H1 (cell line): ENCODE results near the gene PSMA5. TPM values are rescaled to one million over a fixed set of nuclear protein-coding genes. Genes with fewer than 3 reads are reported as not detected.

Experiments
- CTCF ChIA-PET: fragments of 300-600 bp; sonication (Branson Sonifier 250); formaldehyde crosslinking; loops from one replicate; lab custom pipeline; 2021; ENCODE audit not compliant: partially characterized antibody; lab: Charles Lee
- POLR2A ChIA-PET: fragments of 300-600 bp; sonication (Branson Sonifier 250); formaldehyde crosslinking; loops from one replicate; lab custom pipeline; 2021; ENCODE audit warnings: inconsistent platforms; ENCODE audit not compliant: partially characterized antibody; lab: Charles Lee
- DNase-seq, 2 experiments: peaks; one replicate each; pipeline versions ENCODE4 v3.0.0 to v3.0.0-alpha.2; 2010 to 2022; ENCODE audit warnings: low spot score in 2 of 2, low read depth in 1 of 2, mixed read lengths in 1 of 2
- FAIRE-seq: peaks from 2 replicates; lab custom pipeline; 2011; peaks lifted over from hg19 to GRCh38; lab: Jason Lieb, UNC
- H2AFZ ChIP-seq: 2 replicates; pipeline ENCODE4 v1.8.1; 2012; ENCODE audit warnings: low read length, inconsistent platforms
- H2AK5ac ChIP-seq: 2 replicates; pipeline ENCODE4 v1.6.1; 2013; ENCODE audit warnings: low read depth, low read length
- H2BK120ac ChIP-seq: replicated peaks from 2 replicates; pipeline ENCODE3; 2013; ENCODE audit warnings: low read depth, low read length, inconsistent platforms
- H2BK12ac ChIP-seq: 2 replicates; pipeline ENCODE4 v1.6.1; 2013; ENCODE audit warnings: low read depth, low read length
- H2BK15ac ChIP-seq: 2 replicates; pipeline ENCODE4 v1.6.1; 2013; ENCODE audit warnings: low read length
- H2BK20ac ChIP-seq: 2 replicates; pipeline ENCODE4 v1.6.1; 2013; ENCODE audit warnings: low read length
- H2BK5ac ChIP-seq: 2 replicates; pipeline ENCODE4 v1.6.1; 2013; ENCODE audit warnings: low read depth, low read length
- H3K14ac ChIP-seq: 2 replicates; pipeline ENCODE4 v1.6.1; 2013; ENCODE audit warnings: inconsistent platforms; ENCODE audit not compliant: insufficient read length
- H3K18ac ChIP-seq: 2 replicates; pipeline ENCODE4 v1.6.1; 2013; ENCODE audit warnings: low read length; ENCODE audit errors: extremely low read depth
- H3K23ac ChIP-seq: 2 replicates; pipeline ENCODE4 v1.6.1; 2013; ENCODE audit warnings: inconsistent platforms; ENCODE audit not compliant: insufficient read length
- H3K23me2 ChIP-seq: 2 replicates; pipeline ENCODE4 v1.6.1; 2013; ENCODE audit warnings: low read depth, low read length
- H3K27ac ChIP-seq: 2 replicates; pipeline ENCODE4 v1.6.1; 2011; ENCODE audit warnings: low read depth, low read length, inconsistent platforms
- H3K27me3 ChIP-seq, 4 experiments: replicated peaks in 1 of 4; 1 replicate in 1 of 4; 2 replicates in 3 of 4; pipeline versions ENCODE4 v1.6.1 to v1.8.1; 2011 to 2013; ENCODE audit warnings: low read length in 3 of 4, mild to moderate bottlenecking in 3 of 4, inconsistent platforms in 2 of 4, mixed read lengths in 2 of 4, moderate library complexity in 1 of 4; ENCODE audit not compliant: control insufficient read depth in 3 of 4, insufficient read depth in 3 of 4; ENCODE audit errors: extremely low read depth in 1 of 4
- H3K36me3 ChIP-seq, 4 experiments: 2 replicates each; pipeline versions ENCODE4 v1.6.1 to v1.8.1; 2011 to 2013; ENCODE audit warnings: mild to moderate bottlenecking in 4 of 4, low read length in 3 of 4, moderate library complexity in 2 of 4, control low read depth in 1 of 4, inconsistent platforms in 1 of 4; ENCODE audit not compliant: insufficient read depth in 4 of 4, control insufficient read depth in 2 of 4
- H3K4ac ChIP-seq: replicated peaks from 2 replicates; pipeline ENCODE3; 2013; ENCODE audit warnings: low read length, low read depth, mixed read lengths, inconsistent platforms; ENCODE audit not compliant: insufficient read length
- H3K4me1 ChIP-seq, 4 experiments: replicated peaks in 1 of 4; 1 replicate in 1 of 4; 2 replicates in 3 of 4; pipeline versions ENCODE4 v1.6.1 to v1.8.1; 2011 to 2013; ENCODE audit warnings: low read length in 3 of 4, inconsistent platforms in 2 of 4, mixed read lengths in 1 of 4; ENCODE audit not compliant: insufficient read depth in 4 of 4, control insufficient read depth in 3 of 4
- H3K4me2 ChIP-seq, 2 experiments: 2 replicates each; pipeline versions ENCODE4 v1.6.1 to v1.8.1; 2011 to 2013; ENCODE audit warnings: low read depth in 2 of 2, low read length in 2 of 2, control low read depth in 1 of 2, inconsistent platforms in 1 of 2, mild to moderate bottlenecking in 1 of 2; ENCODE audit not compliant: insufficient read depth in 1 of 2
- H3K4me3 ChIP-seq, 4 experiments: fragments of 200-600, 300-600 bp in 1 of 4; sonication (generic), shearing (Covaris generic), sonication (Bioruptor Twin) in 1 of 4; 2 replicates each; pipeline versions ENCODE4 v1.5.1 to v1.8.1; 2011 to 2016; ENCODE audit warnings: low read length in 4 of 4, low read depth in 3 of 4, control low read depth in 2 of 4, inconsistent platforms in 2 of 4, mild to moderate bottlenecking in 2 of 4, mixed read lengths in 1 of 4, moderate library complexity in 1 of 4; ENCODE audit not compliant: insufficient read depth in 2 of 4; ENCODE audit errors: extremely low read depth in 1 of 4
- H3K56ac ChIP-seq: replicated peaks from 2 replicates; pipeline ENCODE3; 2013; ENCODE audit warnings: low read depth, mild to moderate bottlenecking, mixed read lengths, low read length, inconsistent platforms; ENCODE audit not compliant: insufficient read length
- H3K79me1 ChIP-seq: 2 replicates; pipeline ENCODE4 v1.6.1; 2013; ENCODE audit warnings: low read depth, low read length, control low read depth
- H3K79me2 ChIP-seq, 2 experiments: 2 replicates each; pipeline versions ENCODE4 v1.6.1 to v1.8.1; 2012 to 2013; ENCODE audit warnings: low read length in 2 of 2, mild to moderate bottlenecking in 2 of 2, inconsistent platforms in 1 of 2; ENCODE audit not compliant: insufficient read depth in 2 of 2, control insufficient read depth in 1 of 2
- H3K9ac ChIP-seq, 4 experiments: replicated peaks in 1 of 4; 1 replicate in 1 of 4; 2 replicates in 3 of 4; pipeline versions ENCODE4 v1.6.1 to v1.8.1; 2011 to 2013; ENCODE audit warnings: low read depth in 3 of 4, low read length in 3 of 4, control low read depth in 2 of 4, mild to moderate bottlenecking in 2 of 4, moderate library complexity in 2 of 4, inconsistent platforms in 1 of 4; ENCODE audit errors: extremely low read depth in 1 of 4
- H3K9me3 ChIP-seq, 2 experiments: 2 replicates each; pipeline versions ENCODE4 v1.6.1 to v1.8.1; 2012 to 2013; ENCODE audit warnings: mild to moderate bottlenecking in 2 of 2, moderate library complexity in 2 of 2, control low read depth in 1 of 2, inconsistent platforms in 1 of 2, low read depth in 1 of 2, low read length in 1 of 2, mixed read lengths in 1 of 2; ENCODE audit not compliant: insufficient read depth in 2 of 2
- H4K20me1 ChIP-seq, 2 experiments: replicated peaks in 1 of 2; 2 replicates each; pipeline versions ENCODE3 to v1.8.1; 2011 to 2013; ENCODE audit warnings: inconsistent platforms in 2 of 2, low read length in 2 of 2, mild to moderate bottlenecking in 1 of 2; ENCODE audit not compliant: insufficient read depth in 2 of 2, control insufficient read depth in 1 of 2
- H4K5ac ChIP-seq: 2 replicates; pipeline ENCODE4 v1.6.1; 2013; ENCODE audit warnings: low read length, low read depth, mixed read lengths, inconsistent platforms; ENCODE audit not compliant: insufficient read length
- H4K8ac ChIP-seq: 2 replicates; pipeline ENCODE4 v1.8.0; 2013; ENCODE audit warnings: mild to moderate bottlenecking, moderate library complexity, low read length, inconsistent platforms; ENCODE audit not compliant: insufficient read depth; ENCODE audit errors: extremely low read depth
- H4K91ac ChIP-seq: replicated peaks from 2 replicates; pipeline ENCODE3; 2013; ENCODE audit warnings: low read length, mixed read lengths, inconsistent platforms; ENCODE audit not compliant: insufficient read length
- CTCF ChIP-seq, 3 experiments: IDR thresholded peaks; 1 replicate in 2 of 3; 2 replicates in 1 of 3; pipeline versions ENCODE4 v1.5.1 to v1.6.1; 2011; ENCODE audit warnings: low read length in 3 of 3, mild to moderate bottlenecking in 3 of 3, inconsistent platforms in 2 of 3, low read depth in 1 of 3, moderate library complexity in 1 of 3; ENCODE audit not compliant: insufficient read depth in 1 of 3; ENCODE audit errors: control extremely low read depth in 1 of 3
- RAD21 ChIP-seq, 2 experiments: IDR thresholded peaks in 1 of 2; conservative IDR thresholded peaks in 1 of 2; 2 replicates each; pipeline ENCODE4 v1.6.1; 2011; ENCODE audit warnings: low read depth in 2 of 2, low read length in 2 of 2, improper control_type of control experiment in 1 of 2, inconsistent platforms in 1 of 2, mild to moderate bottlenecking in 1 of 2, moderate library complexity in 1 of 2
- RNF2 ChIP-seq: fragments of 200-900, 300-1000 bp; sonication (generic); IDR thresholded peaks from 2 replicates; pipeline ENCODE4 v1.7.1; 2016; ENCODE audit warnings: borderline replicate concordance, low read depth, mild to moderate bottlenecking, antibody characterized with exemption, low read length; ENCODE audit not compliant: poor library complexity, severe bottlenecking; ENCODE audit errors: missing control alignments
- WGBS, 2 experiments: shearing (Covaris generic) in 1 of 2; methylation state at CpG; one replicate each; pipeline versions ENCODE4 v1.1.6 to v1.1.7; 2013 to 2015; ENCODE audit warnings: low lambda C conversion rate in 2 of 2, mixed read lengths in 2 of 2, inconsistent platforms in 1 of 2, low coverage in 1 of 2, missing lambda C conversion rate in 1 of 2; ENCODE audit not compliant: insufficient replicate concordance in 2 of 2, insufficient coverage in 1 of 2, insufficient read length in 1 of 2; ENCODE audit errors: extremely low coverage in 1 of 2, missing lambda C conversion rate in 1 of 2; 5-methylcytosine and 5-hydroxymethylcytosine counted together
- polyA plus RNA-seq, 7 experiments: library from polyadenylated mRNA; depleted of rRNA in 3 of 7; stranded (reverse) in 5 of 7; unstranded in 2 of 7; fragments of >200 nt in 5 of 7; fragments of 200-250 nt in 2 of 7; gene quantifications; 1 replicate in 5 of 7; 2 replicates in 1 of 7; 4 replicates in 1 of 7; pipeline versions ENCODE4 v1.2.1 to v1.2.3, GENCODE V29; 2011 to 2013; ENCODE audit warnings: missing spikeins in 2 of 7, mixed read lengths in 2 of 7
- total RNA-seq: library from RNA; stranded (reverse); fragmentation: NEBNext Ultra II Directional; extraction: Animal tissue kit (Norgen Biotek cat#: 25700); gene quantifications from 2 replicates; pipeline ENCODE4 v1.2.1, GENCODE V29; 2021

PSMA5 gene
- total and polyA plus RNA-seq, 2 of the 8 experiments (the other 6 are each of a cell fraction or from before 2014, with no cell fraction given), result 140 to 166 TPM

GRCh38 chr1:109368464-109368863 lies 57.8 kb downstream of the PSMA5 start:
- Histone ChIP-seq H2BK15ac (no peak overlapping the region), H3K14ac (no peak overlapping the region), H3K4me3 (no peak overlapping the region), H4K5ac (no peak overlapping the region), H3K9me3 (no peaks in the 10 kb centered on the region), H4K91ac (no peak overlapping the region), H3K27me3 (no peaks in the 10 kb centered on the region), H2BK12ac (no peak overlapping the region), H3K27ac (no peak overlapping the region), H3K23me2 (no peaks in the 10 kb centered on the region; the same call in 1 of the 2 replicates), H2BK20ac (no peak overlapping the region), H2BK120ac (no peak overlapping the region), H3K23ac (no peak overlapping the region), H3K4ac (no peak overlapping the region), H2AFZ (no peak overlapping the region), H3K4me2 (no peak overlapping the region), H3K79me2 (peaks cover 4 to 27% of the 10 kb centered on the region in 2 experiments; a peak in 3 of 4 replicates), H3K56ac (no peak overlapping the region), H2AK5ac (no peak overlapping the region), H3K18ac (no peak overlapping the region), H4K20me1 (peaks cover 0 to 5% of the 10 kb centered on the region in 2 experiments), H2BK5ac (no peak overlapping the region), H4K8ac (no peak overlapping the region), H3K4me1 (peaks cover 0 to 10% (median 2%) of the 10 kb centered on the region in 4 experiments; a peak in 2 of 7 replicates), H3K79me1 (peaks cover 2% of the 10 kb centered on the region), H3K9ac (no peak overlapping the region), H3K36me3 (peaks cover 0 to 22% (median 4%) of the 10 kb centered on the region in 4 experiments; a peak in 4 of 8 replicates)
- 89% methylated on average over 1 of the region's 1 CpG; no CpG with 5 or more reads in 1 of the 2 experiments for WGBS, 2 experiments
- TF ChIP-seq RNF2, result no peak
- peak in 1 of 2 experiments; percentile 5; a peak in 1 of 4 replicates for TF ChIP-seq RAD21 (IDR thresholded peaks at IDR 0.05 in 1 of 2, conservative IDR thresholded peaks at IDR 0.05 in 1 of 2; ENCODE audit: low read depth in 2 of 2, low read length in 2 of 2)
- peak in 2 of 3 experiments; percentile 6 to 20; a peak in 2 of 4 replicates for TF ChIP-seq CTCF (IDR thresholded peaks at IDR 0.05; ENCODE audit: control extremely low read depth in 1 of 3, insufficient read depth in 1 of 3, low read depth in 1 of 3, low read length in 3 of 3)
- CTCF ChIA-PET, result interaction anchor here (1.1 to 3.0 kb wide), 4 partner anchors 10 to 90 kb away, joined by 3 to 8 read pairs (median 4); no protein-coding TSS in a partner anchor
- no peak for FAIRE-seq
- POLR2A ChIA-PET, result no interaction called here
- DNase-seq, result no peak
